HG03175 (cell line): Measurements from ENCODE around the gene IGFL3.
"Not testable (repeated sequence)": the region's sequence is repeated elsewhere in the genome, so short reads cannot be mapped to it uniquely, and the experiment has no call there.

Experiments
- ATAC-seq: cut with Tn5 transposase; IDR thresholded peaks from one replicate; pipeline ENCODE4 v1.9.1; 2021; ENCODE audit warnings: mild to moderate bottlenecking, moderate library complexity; ENCODE audit not compliant: unreplicated experiment

IGFL3 gene

DNA sequence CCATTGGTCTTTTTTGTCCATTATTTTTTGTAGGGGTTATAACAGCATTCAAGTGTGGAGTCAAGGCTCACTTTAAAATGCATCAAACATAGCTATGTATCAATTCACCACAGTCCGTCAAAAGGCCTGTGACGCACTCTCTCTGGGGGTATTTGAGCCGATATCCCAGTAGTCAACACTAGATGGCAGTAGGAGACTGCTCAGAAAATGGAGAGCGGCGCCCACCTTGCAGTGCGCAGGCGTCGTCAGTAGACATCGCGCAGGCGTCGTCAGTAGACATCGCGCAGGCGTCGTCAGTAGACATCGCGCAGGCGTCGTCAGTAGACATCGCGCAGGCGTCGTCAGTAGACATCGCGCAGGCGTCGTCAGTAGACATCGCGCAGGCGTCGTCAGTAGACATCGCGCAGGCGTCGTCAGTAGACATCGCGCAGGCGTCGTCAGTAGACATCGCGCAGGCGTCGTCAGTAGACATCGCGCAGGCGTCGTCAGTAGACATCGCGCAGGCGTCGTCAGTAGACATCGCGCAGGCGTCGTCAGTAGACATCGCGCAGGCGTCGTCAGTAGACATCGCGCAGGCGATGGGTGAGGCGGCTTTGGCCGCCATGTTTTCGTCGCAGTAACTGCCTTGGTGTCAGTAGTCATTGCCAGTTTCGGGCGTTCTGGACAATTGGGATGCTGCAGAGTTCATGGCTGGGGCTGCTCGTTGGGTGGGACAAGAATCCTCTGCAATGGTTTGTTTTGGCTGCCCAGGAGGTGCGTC is 45.7 kb downstream of the IGFL3 start:
- not testable (repeated sequence) for ATAC-seq

DNA sequence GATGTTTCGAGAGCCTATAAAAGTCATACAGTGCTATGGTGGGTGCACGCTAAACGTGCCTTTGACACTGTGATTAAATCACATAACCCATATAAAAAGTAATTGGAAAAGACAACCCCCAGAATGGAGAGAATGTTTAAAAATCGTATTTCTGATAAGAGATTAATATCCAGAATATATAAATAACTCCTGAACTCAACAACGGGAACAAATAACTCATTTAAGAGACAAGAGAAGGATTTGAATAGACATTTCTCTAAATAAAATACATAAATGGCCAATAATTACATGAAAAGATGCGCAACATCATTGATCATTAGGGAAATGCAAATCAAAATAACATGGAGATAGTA is 46.7 kb downstream of the IGFL3 start:
- ATAC-seq = no peak

DNA sequence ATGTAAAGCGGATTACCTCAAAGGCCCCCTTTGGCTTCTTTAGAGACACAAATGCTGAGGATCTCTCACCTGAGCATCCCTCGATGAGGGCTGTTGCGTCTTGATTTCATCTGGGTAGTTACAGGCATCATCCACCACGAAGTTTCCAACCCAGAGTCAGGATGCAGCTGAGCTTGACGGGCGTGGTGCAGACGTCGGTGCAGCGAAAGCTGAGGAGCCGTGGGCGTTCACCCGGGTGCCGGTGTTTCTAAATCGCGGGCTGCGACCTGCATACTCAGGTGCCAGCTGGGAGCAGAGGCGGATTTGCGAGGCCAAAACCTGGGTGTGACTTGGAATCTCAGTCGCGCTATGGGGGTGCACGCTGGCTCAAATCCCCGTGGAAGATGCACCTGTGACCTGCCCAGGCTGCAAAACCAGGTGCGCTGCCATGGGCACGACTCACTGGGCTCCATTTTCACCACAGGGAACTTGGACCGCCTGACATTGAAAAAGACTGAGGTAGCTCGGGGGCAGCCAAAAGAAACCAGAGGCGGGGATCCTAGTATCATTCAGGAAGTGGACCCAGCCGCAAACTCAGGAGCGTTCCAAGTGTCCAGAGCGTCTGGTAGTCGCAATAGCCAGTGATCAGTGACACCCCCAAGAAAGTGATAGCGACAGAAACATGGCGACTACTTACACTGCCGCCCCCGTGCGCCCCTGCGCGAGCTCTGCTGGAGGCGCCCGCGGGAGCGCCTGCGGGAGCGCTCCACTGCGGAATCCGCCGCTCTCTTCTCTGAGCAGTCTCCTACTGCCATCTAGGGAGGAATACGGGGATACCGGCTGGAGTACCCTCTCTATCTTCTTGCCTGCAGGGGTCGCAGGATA is 47.3 kb downstream of the IGFL3 start:
- no peak for ATAC-seq

DNA sequence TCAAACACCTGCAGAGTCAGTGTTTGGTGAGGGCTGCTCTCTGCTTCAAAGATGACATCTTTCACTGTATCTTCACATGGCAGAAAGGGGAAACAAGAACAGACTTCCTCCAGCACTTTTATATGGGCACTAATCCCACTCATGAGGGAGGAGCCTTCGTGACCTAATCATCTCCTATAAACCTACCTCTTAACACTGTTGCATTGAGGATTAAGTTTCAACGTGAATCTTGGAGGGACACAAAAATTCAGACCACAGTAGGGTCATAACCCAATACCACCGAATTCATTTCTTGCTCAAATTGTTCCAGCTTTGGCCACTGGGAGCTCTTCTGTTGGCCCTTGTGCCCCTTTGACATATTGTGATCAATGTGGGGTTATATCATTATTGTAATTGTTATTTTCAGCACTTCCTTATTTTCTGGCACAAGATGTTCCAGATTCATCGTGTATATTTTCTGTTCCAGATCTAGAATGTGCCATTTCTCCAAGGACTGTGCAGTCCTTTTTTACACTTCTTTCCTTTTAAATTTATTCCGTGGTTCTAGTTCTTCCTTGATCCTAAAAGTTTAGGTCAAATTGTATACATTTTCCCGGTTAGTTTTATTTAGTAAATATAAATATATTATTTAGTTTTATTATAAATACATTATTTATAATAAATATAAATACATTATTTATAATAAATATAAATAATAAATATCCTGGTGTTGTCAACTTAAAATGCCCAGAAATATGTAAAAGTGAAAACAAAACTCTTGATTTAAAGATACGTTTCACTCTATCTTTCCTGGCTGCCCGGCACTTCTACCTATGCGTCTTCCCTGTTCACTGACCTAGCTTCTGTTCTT is 48.2 kb downstream of the IGFL3 start:
- ATAC-seq = no peak

DNA sequence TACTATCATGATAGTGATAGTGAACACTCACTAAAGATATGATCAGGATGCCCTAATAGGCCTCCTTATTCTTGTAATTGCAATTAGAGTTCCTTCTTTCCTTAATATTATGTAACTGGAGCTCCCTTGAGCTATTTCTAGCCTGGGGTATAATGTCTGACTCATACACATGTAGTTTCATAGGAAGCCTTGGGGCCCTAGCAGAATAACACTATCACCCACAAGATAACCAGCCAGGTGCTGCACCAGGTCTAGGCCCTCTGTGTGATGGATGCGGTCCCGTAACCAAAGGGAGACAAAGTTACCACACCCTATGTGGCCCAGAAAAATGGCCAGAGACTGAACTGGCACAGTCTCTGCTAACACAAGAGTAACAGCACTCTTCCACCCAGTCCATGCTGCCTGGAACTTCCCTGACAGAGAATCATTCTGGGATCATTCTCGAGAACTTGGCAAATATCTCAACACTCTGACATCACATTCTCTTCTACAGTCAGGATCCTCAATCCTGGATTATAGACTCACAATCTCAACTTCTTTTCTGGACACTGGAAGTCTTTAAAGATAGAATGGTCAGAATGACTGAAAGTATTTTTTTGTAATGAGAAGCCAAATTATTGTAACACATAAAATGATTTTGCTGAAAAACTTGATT is 51.1 kb downstream of the IGFL3 start:
- ATAC-seq = no peak
